Measurements from ENCODE around the gene ZMYM2.
"Not testable (repeated sequence)": the region's sequence is repeated elsewhere in the genome, so short reads cannot be mapped to it uniquely, and the experiment has no call there.

ZMYM2 gene
- total RNA-seq: 25.2 to 133 (median 69.7) reads per million in 18 experiments

DNA sequence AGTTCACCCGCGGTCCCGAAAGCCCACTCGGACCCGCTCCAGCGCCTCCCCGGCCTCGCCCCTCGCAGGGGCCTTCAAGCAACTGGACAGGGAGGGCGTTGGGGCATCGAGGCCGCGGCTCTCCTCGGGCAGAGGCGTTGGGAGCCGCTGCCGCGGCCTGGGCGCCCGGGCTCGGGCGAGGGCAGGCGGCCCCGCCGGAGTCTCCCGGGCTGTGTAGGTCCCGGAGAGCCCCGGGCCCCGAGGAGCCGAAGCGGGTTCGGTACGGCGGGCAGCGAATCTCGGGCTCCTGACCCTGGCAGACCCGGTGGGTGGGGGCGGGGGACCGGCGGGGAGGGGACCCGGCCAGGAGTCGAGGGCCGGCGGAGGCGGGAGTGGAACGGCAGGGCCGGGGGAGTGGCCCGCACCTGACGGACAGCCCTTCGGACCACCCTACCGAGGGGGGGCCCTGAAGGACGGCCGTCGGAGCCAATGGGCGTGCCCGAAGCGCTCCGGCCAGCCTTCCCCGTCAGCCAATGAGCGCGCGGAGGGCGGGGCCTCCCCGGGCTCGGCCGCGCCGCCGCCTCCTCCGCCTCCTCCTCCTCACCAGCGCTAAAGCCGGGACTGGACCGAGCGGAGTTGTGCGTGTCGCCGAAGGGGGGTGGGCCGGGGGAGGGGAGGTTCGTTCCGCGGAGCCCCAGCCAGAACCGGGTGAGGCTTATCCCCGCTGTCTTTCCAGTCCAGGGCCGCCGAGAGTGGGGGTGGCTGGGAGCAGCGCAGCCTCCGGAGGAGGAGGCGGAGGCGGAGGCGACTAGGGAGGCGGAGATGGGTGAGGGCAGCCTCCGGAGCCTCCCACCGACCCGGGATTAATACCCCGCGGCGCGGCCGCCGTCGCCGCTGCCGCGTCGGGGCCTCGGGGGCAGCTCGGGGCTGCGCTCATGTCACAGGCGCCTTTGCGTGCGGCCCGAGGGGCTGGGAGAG lies at the start of gene ZMYM2:
Gene ZMYM2 (plus strand): TSS at position 573 of the 957 bp plus-strand sequence. CDS start 34,346 bp downstream, outside the sequence.
- peak; percentile 98 for DNase-seq

- DNase-seq: no peak
These were observed 48.0 kb upstream of the ZMYM2 start for GRCh38 chr13:19910336-19911072.

DNA sequence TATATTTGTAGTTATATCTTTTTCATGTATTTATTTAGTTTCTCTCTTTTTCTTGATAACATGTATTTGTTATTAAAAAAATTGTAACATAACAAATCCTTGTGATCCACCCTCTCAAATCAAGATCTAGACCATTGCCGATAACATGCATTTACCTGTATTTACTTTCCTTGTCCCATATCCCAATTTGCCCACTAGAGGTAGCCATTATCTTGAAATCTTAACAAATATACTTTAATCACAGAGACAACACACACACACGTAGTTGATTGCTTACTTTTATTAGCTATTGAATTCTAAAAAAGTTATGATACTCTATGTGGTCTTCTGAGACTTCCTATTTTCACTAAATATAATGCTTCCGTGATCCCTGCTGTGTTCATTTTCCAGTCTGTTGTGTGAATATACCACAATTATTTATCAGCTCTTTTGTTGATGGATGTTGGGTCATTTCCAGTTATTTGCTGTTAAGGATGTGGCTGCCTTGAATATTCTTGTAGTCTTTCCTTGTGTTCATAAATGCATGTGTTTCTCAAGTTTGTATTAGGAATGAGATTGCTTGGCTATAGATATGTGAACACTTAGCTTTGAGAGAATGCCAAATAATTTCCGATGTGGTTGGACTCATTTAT lies 31.3 kb upstream of the ZMYM2 start:
- peak in 1 of 2 donors; percentile 24 for DNase-seq

DNA sequence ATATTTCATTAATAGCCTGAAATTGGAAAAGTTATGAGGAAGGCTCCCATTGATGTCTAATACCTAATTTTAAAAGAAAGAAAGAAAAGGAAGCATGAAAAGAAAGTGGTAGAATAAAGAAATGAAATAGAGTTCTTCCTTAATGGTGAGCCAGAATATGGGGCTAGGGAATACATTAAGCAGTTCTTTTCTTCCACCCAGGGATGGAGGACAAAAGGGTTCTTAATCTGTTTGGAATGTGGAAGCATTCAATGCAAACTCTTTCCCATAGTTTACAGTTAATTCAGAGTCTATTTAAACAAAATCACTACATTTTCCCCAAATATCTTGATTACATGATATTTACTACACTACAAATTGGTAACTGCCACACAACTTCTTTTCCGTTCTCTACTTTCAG lies 18.4 kb upstream of the ZMYM2 start:
- no peak for DNase-seq

DNA sequence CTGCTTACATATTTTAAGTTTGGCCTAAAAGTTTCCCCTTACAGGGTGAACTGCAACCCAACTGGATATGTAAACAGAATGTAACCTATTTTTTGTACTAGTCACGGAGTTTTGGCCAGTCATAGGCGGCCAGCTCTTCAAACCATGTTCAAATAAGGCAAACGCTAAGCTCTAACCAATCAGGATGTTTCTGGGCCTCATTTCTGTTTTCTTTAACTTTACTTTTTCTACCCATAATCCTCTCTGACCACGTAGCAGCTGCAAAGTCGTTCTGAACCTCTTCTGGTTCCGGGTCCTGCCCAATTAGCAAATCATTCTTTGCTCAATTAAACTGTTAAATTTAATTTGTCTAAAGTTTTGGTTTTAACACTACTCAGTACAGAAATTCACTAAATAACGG lies 8.2 kb upstream of the ZMYM2 start:
- no peak for DNase-seq

GRCh38 chr13:19952850-19953249 lies 5.7 kb upstream of the ZMYM2 start:
- DNase-seq: no peak

GRCh38 chr13:19955873-19956559 lies 2.5 kb upstream of the ZMYM2 start:
- no peak for DNase-seq

- DNase-seq: peak; percentile 85 to 88
These were observed 990 bp upstream of the ZMYM2 start for GRCh38 chr13:19957320-19958154.

DNA sequence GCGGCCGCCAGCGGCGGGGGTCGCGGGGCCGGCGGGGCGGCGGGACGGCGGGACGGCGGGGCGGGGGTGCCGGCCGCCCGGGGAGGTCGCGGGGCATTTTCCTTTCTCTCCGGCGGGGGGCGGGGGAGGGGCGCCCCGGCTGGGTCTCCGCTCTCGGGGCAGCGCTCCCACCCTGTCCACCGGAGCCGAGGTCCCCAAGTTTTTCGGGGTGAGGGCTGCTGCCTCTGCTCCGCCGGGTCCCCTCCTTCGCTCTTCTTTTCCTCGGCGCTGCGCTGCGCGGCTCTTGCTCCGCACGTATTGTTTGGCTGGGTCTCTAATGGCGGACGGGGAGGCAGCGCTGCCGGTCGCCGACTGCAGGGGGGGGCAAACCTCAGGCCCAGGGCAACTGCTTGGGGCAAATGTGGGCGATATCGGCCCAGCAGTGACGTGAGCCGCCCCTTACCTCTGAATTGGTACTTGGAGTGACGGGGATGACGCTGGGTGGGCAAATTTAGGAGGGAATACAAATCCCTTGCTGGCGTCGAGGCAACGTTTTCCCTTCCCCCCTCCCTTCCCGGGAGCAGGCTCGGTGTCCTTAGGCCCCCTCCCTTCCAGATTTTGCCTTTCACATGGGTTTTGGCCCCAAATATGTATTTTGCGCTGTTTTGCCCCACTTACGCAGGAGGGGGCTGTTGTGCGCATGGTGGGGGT lies 759 bp downstream of the ZMYM2 start:
- peak; percentile 52 to 67 for DNase-seq

- DNase-seq: peak; percentile 93 to 95
These were observed 1.5 kb downstream of the ZMYM2 start for GRCh38 chr13:19959831-19960652.

DNA sequence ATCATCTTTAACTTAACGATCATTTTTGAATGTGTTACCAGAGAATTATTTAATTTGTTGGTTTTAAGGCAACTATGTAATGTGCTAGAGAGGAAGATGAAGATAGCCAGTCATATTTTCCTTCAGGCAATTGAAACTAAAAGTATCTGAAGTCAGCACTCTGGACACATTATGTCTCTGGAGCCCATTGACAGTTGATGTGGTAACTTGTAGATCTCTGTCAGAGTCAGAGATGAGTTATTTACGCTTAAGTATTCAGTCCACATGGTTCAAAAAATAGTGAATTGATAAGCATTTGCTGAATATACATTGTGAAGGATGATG lies 2.1 kb downstream of the ZMYM2 start:
- DNase-seq: no peak

GRCh38 chr13:19961489-19961888 lies 3.0 kb downstream of the ZMYM2 start:
- peak; percentile 48 to 76 for DNase-seq

DNA sequence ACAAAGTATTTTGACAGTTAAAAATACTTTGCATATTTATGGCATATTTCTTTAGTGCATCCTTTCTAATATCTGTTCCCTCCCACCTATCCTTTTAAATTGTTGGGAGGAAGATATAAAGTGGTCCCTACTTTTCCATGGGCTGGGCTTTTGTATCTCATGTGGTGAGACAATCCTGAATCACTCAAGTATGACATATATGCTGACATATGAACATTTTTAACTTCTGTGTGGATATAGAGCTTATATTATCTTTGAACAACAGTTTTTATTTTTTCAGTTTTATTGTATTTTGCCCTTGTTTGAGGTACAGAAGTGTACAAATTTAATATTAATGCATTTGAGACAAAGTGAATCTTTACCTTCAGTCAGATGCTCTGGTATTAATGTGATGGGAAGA lies 3.4 kb downstream of the ZMYM2 start:
- DNase-seq: no peak

- DNase-seq: no peak
These were observed 4.4 kb downstream of the ZMYM2 start for GRCh38 chr13:19962894-19963293.

- DNase-seq: no peak
These were observed 9.1 kb downstream of the ZMYM2 start for GRCh38 chr13:19967621-19968020.

GRCh38 chr13:19974498-19975009 lies 16.0 kb downstream of the ZMYM2 start:
- DNase-seq: not testable (repeated sequence)

GRCh38 chr13:19978831-19979437 lies 20.4 kb downstream of the ZMYM2 start:
- no peak for DNase-seq

- no peak for DNase-seq
These were observed 23.2 kb downstream of the ZMYM2 start for GRCh38 chr13:19981685-19982238.

DNA sequence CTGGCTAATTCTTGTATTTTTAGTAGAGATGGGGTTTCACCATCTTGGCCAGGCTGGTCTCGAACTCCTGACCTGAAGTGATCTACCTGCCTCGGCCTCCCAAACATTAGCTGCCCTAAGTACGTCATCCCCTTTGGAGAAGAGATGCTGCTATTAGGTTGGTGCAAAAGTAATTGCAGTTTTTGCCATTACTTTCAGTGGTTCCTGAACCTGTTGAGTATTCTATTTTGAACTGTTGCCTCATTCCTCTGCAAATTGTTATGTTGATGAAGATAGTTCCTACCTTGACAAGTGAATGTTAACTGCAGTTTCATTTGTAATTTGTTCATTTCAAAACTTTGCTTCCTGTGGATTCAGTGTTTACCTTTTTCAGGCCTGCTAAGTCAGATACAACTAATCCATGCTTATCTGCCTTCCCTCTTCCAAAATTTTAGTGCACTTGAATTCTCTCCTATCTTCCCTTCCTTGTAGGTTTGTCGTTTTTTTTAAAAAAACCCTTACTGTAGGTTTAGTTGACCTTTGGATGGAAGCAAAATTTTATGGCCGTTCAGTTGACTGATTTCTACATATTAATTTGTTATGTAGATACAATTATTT lies 24.0 kb downstream of the ZMYM2 start:
- no peak for DNase-seq

Measured in inflammatory macrophage (primary cell).